ENCODE results near the gene EMSY. TPM values are rescaled to one million over a fixed set of nuclear protein-coding genes. Genes with fewer than 3 reads are reported as not detected.
A peak's percentile ranks its signal among the peaks of the same experiment; 100 is the strongest.

Gene EMSY
- total and polyA plus RNA-seq, 2 of the 13 experiments (the other 11 are each of a cell fraction or from before 2014, with no cell fraction given) = 11.6 to 18.5 TPM

DNA sequence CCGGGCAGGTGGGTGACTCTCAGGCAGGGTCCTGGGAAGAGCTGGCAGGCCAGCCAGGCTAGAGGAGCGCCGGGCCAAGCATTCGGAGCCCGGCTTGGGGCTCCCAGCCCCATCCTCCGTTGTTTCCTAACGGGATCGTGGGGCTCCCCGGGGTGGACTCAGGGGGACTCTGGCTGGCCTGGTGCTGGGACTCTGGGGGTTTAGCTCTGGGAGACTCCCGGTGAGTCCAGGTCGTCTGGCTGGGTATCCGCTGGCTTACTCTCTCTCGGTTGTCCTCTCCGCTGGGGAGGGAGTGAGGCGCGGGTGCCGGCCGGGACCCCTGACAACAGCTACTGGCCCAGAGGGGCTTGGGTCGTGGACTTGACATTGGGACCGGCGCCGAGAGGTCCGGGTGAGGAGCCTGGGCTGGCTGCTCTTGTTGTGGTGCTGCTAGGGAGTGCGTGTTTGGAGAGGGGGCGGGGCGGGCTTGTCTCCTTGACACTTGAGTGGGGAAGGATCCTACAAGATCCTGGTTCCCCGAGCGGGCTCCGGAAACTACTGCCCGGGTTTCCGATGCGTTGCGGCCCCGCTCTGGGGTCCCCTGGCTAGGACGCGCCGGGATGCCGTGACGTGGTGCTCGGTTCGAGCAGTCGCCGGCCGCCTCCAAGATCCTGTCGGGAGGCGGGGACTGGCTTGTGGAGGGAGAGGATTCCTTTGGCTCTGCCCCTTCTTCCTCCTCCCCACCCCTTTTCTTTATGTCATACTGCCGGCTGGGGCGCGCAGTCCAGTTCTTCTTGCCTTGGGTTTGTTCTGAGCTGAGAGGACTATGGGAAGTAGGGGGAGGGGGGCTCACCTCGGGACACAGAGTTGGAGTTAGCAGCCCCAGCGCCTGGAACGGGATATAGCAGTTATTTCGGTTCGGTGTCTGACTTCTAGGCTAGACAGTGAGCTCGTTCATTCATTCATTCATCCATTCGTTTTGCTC lies 585 bp downstream of the EMSY start (continued):
- TF ChIP-seq, protein P1, sequence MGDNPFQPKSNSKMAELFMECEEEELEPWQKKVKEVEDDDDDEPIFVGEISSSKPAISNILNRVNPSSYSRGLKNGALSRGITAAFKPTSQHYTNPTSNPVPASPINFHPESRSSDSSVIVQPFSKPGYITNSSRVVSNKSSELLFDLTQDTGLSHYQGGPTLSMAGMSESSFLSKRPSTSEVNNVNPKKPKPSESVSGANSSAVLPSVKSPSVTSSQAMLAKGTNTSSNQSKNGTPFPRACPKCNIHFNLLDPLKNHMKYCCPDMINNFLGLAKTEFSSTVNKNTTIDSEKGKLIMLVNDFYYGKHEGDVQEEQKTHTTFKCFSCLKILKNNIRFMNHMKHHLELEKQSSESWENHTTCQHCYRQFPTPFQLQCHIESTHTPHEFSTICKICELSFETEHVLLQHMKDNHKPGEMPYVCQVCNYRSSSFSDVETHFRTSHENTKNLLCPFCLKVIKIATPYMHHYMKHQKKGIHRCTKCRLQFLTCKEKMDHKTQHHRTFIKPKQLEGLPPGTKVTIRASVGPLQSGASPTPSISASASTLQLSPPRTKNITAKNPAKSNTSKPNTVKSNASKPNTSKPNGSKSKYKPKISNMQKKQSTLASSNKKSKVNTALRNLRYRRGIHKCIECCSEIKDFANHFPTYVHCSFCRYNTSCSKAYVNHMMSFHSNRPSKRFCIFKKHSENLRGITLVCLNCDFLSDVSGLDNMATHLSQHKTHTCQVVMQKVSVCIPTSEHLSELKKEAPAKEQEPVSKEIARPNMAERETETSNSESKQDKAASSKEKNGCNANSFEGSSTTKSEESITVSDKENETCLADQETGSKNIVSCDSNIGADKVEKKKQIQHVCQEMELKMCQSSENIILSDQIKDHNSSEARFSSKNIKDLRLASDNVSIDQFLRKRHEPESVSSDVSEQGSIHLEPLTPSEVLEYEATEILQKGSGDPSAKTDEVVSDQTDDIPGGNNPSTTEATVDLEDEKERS (CRISPR knock-in tag; IDR thresholded peaks at IDR 0.05) = no peak
- TF ChIP-seq NR2F2 (IDR thresholded peaks at IDR 0.05; ENCODE audit: borderline replicate concordance, low read depth) = no peak
- no peak for TF ChIP-seq MBD4 (IDR thresholded peaks at IDR 0.05; ENCODE audit: borderline replicate concordance, low read length)
- TF ChIP-seq, protein P2, sequence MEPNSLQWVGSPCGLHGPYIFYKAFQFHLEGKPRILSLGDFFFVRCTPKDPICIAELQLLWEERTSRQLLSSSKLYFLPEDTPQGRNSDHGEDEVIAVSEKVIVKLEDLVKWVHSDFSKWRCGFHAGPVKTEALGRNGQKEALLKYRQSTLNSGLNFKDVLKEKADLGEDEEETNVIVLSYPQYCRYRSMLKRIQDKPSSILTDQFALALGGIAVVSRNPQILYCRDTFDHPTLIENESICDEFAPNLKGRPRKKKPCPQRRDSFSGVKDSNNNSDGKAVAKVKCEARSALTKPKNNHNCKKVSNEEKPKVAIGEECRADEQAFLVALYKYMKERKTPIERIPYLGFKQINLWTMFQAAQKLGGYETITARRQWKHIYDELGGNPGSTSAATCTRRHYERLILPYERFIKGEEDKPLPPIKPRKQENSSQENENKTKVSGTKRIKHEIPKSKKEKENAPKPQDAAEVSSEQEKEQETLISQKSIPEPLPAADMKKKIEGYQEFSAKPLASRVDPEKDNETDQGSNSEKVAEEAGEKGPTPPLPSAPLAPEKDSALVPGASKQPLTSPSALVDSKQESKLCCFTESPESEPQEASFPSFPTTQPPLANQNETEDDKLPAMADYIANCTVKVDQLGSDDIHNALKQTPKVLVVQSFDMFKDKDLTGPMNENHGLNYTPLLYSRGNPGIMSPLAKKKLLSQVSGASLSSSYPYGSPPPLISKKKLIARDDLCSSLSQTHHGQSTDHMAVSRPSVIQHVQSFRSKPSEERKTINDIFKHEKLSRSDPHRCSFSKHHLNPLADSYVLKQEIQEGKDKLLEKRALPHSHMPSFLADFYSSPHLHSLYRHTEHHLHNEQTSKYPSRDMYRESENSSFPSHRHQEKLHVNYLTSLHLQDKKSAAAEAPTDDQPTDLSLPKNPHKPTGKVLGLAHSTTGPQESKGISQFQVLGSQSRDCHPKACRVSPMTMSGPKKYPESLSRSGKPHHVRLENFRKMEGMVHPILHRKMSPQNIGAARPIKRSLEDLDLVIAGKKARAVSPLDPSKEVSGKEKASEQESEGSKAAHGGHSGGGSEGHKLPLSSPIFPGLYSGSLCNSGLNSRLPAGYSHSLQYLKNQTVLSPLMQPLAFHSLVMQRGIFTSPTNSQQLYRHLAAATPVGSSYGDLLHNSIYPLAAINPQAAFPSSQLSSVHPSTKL (CRISPR knock-in tag; IDR thresholded peaks at IDR 0.05) = peak; percentile 19; the same call in 1 of the 2 replicates
- 0 out of 2 replicates have a peak, but pooled peaks have one; percentile 43 for TF ChIP-seq SALL1 (CRISPR knock-in tag; IDR thresholded peaks at IDR 0.05)
- TF ChIP-seq ZNF75D (CRISPR knock-in tag; IDR thresholded peaks at IDR 0.05; ENCODE audit: borderline replicate concordance) = no peak
- no peak for TF ChIP-seq RBM22 (optimal IDR thresholded peaks at IDR 0.05; ENCODE audit: low read length)
- TF ChIP-seq, protein P3, sequence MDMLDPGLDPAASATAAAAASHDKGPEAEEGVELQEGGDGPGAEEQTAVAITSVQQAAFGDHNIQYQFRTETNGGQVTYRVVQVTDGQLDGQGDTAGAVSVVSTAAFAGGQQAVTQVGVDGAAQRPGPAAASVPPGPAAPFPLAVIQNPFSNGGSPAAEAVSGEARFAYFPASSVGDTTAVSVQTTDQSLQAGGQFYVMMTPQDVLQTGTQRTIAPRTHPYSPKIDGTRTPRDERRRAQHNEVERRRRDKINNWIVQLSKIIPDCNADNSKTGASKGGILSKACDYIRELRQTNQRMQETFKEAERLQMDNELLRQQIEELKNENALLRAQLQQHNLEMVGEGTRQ (IDR thresholded peaks at IDR 0.05; ENCODE audit: low read depth, low read length) = no peak
- TF ChIP-seq, protein P3 (CRISPR knock-in tag; IDR thresholded peaks at IDR 0.05; ENCODE audit: borderline replicate concordance) = no peak
- TF ChIP-seq ZNF616 (CRISPR knock-in tag; IDR thresholded peaks at IDR 0.05; ENCODE audit: low read depth) = no peak
- TF ChIP-seq HES4 (CRISPR knock-in tag; IDR thresholded peaks at IDR 0.05; ENCODE audit: borderline replicate concordance) = no peak
- TF ChIP-seq NFIC (IDR thresholded peaks at IDR 0.05; ENCODE audit: low read length) = no peak
- 0 out of 2 replicates have a peak, but pooled peaks have one; percentile 21 for TF ChIP-seq ZNF430 (CRISPR knock-in tag; IDR thresholded peaks at IDR 0.05)
- TF ChIP-seq ATF1 (CRISPR knock-in tag; IDR thresholded peaks at IDR 0.05) = no peak
- no peak for TF ChIP-seq KDM2A (CRISPR knock-in tag; IDR thresholded peaks at IDR 0.05; ENCODE audit: borderline replicate concordance, low read depth)
- 0 out of 2 replicates have a peak, but pooled peaks have one; percentile 30 for TF ChIP-seq MAF1 (CRISPR knock-in tag; IDR thresholded peaks at IDR 0.05; ENCODE audit: borderline replicate concordance)
- TF ChIP-seq ZEB1 (IDR thresholded peaks at IDR 0.05; ENCODE audit: insufficient replicate concordance, low read depth) = no peak
- TF ChIP-seq ZNF747 (CRISPR knock-in tag; IDR thresholded peaks at IDR 0.05; ENCODE audit: borderline replicate concordance) = no peak
- no peak for TF ChIP-seq ZFP36L1 (CRISPR knock-in tag; IDR thresholded peaks at IDR 0.05)
- TF ChIP-seq JUND (CRISPR knock-in tag; IDR thresholded peaks at IDR 0.05) = no peak
- no peak for TF ChIP-seq ZNF274 (CRISPR knock-in tag; IDR thresholded peaks at IDR 0.05)
